ENCODE results near the gene HOOK1. TPM values are rescaled to one million over a fixed set of nuclear protein-coding genes. Genes with fewer than 3 reads are reported as not detected.
A peak's percentile ranks its signal among the peaks of the same experiment; 100 is the strongest.

The HOOK1 gene
- total RNA-seq, 1 donor from 2014 or later, result 24.6 TPM

DNA sequence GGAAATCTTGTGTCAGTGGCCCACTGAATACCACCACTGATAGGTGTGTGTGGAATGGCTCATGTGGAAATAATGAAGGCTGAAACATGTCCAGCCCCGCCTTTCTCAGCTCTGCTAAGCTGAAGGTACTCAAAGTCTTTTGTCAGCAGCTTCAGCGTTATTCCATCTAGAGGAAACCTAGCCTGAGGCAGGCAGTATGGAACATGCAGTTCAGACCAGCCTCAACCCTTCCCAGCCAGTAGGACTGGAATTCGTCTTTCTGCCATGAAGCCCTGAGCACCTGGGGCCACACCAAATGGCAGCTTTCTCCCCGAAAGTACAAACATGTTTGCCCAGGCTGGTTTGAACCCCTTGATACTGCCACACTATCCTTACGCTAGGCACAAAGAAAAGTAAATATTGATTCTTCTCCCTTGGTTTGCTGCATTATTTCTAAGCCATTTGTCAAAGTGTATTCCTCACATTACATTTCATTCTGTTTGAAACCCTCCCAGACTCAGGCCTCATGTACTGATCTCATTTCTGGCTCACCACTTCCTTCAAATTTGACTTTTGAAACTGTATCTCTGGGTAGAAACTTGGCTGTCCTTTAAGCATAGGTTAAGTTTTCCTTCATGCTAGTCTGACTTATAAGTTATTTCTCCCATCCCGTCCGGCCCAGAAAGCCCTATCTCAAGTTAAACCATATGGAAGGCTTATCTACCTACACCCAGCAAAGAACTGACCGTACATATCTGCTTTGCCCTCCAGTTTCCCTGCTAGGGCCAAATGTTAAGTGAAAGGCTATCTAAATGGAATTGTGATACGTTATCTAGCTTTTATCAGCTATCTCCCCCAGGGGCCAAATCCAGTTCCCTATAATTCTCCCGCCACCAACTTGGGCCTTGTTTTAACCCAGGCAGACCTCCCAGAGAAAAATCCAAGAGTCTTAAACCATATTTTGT, 45.7 kb upstream of the HOOK1 start:
- TF ChIP-seq POLR2A (IDR thresholded peaks at IDR 0.05) (no peak), POLR2AphosphoS5 (IDR thresholded peaks at IDR 0.05; ENCODE audit: insufficient read depth in 1 of 2, low read depth in 1 of 2) (peak in 1 of 2 donors; percentile 48)
- DNase-seq (ENCODE audit: extremely low spot score in 2 of 2), result no peak
- intact Hi-C loops (cut with DNase I), result no loop called here
- peak overlapping the region; percentile 11 for H3K27ac ChIP-seq
- no peaks in the 10 kb centered on the region for H3K9me3 ChIP-seq
- H3K36me3 ChIP-seq, result no peaks in the 10 kb centered on the region
- H3K4me3 ChIP-seq, result no peak overlapping the region
- H3K4me1 ChIP-seq, result peaks cover 19% of the 10 kb centered on the region
- H3K27me3 ChIP-seq, result no peaks in the 10 kb centered on the region

DNA sequence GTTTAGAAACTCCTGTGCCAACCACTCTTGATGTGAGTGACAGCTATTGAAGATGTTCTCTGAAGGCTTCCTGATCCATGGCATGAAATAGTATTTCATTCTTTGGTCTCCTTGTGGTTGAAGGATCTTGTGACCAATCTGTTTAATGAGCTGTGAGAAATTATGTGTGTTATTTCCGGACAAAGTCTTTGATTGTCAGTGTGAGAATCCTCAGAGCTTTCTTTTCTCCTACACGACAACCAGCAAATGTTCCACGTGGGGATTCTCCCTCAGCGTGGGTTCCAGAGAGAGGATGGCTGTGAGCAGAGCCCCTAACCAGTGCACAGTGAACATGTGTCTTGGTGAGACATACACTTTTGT, 45.0 kb upstream of the HOOK1 start:
- intact Hi-C loops (cut with DNase I), result no loop called here
- H3K27ac ChIP-seq, result peak overlapping the region; percentile 11
- no peaks in the 10 kb centered on the region for H3K9me3 ChIP-seq
- DNase-seq (ENCODE audit: extremely low spot score in 2 of 2), result no peak
- no peaks in the 10 kb centered on the region for H3K36me3 ChIP-seq
- TF ChIP-seq POLR2AphosphoS5 (IDR thresholded peaks at IDR 0.05; ENCODE audit: insufficient read depth in 1 of 2, low read depth in 1 of 2) (no peak), POLR2A (IDR thresholded peaks at IDR 0.05) (no peak)
- TF ChIP-seq, protein P1, sequence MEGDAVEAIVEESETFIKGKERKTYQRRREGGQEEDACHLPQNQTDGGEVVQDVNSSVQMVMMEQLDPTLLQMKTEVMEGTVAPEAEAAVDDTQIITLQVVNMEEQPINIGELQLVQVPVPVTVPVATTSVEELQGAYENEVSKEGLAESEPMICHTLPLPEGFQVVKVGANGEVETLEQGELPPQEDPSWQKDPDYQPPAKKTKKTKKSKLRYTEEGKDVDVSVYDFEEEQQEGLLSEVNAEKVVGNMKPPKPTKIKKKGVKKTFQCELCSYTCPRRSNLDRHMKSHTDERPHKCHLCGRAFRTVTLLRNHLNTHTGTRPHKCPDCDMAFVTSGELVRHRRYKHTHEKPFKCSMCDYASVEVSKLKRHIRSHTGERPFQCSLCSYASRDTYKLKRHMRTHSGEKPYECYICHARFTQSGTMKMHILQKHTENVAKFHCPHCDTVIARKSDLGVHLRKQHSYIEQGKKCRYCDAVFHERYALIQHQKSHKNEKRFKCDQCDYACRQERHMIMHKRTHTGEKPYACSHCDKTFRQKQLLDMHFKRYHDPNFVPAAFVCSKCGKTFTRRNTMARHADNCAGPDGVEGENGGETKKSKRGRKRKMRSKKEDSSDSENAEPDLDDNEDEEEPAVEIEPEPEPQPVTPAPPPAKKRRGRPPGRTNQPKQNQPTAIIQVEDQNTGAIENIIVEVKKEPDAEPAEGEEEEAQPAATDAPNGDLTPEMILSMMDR (IDR thresholded peaks at IDR 0.05), result no peak
- H3K27me3 ChIP-seq, result no peaks in the 10 kb centered on the region
- peaks cover 19% of the 10 kb centered on the region for H3K4me1 ChIP-seq
- H3K4me3 ChIP-seq, result no peak overlapping the region

DNA sequence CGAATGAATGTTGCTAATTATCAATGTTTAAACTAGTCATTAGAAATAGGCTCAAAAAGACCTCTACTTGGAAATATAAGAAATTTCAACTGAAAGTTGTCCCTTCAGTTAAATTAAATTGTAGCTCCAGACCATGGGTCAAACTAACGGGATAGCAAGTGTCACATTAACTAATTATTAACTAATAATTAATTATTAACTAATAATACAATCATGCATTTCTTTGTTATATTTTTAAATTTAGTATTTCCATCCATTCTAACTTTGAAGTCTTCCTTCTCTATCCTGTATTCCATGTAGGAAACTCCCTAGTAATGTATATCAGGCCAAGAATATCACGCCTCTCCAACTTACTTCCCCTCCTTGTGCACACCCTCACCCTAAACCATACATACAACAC, 43.4 kb upstream of the HOOK1 start:
- intact Hi-C loops (cut with DNase I), result no loop called here
- Histone ChIP-seq H3K9me3 (no peaks in the 10 kb centered on the region), H3K4me3 (no peak overlapping the region), H3K27ac (no peak overlapping the region), H3K27me3 (no peaks in the 10 kb centered on the region), H3K4me1 (peaks cover 17% of the 10 kb centered on the region), H3K36me3 (no peaks in the 10 kb centered on the region)
- TF ChIP-seq POLR2A (IDR thresholded peaks at IDR 0.05), result no peak
- TF ChIP-seq, protein P1 (IDR thresholded peaks at IDR 0.05), result no peak
- TF ChIP-seq POLR2AphosphoS5 (IDR thresholded peaks at IDR 0.05; ENCODE audit: insufficient read depth in 1 of 2, low read depth in 1 of 2), result no peak
- no peak for DNase-seq (ENCODE audit: extremely low spot score in 2 of 2)

DNA sequence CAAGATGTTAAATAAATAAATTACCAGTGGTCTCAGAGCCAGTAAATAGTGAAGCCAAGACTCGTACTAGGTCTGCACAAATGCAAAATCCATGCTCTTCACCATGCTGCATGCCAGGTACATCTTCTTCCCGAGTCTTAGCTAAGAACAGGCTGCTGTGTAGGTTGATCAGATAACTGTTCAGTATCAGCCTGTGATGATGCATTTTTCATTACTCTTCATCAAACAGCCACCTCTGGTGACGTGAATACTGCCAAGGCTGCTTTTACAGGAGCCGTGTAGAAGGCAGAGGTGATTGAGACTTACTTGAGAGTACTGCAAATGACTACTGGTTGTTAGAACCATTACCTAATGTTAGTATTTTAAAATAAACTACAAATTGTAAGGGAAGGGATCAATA, 39.3 kb upstream of the HOOK1 start:
- Histone ChIP-seq H3K4me1 (no peaks in the 10 kb centered on the region), H3K27me3 (no peaks in the 10 kb centered on the region), H3K9me3 (no peaks in the 10 kb centered on the region), H3K4me3 (no peak overlapping the region), H3K27ac (no peak overlapping the region), H3K36me3 (no peaks in the 10 kb centered on the region)
- DNase-seq (ENCODE audit: extremely low spot score in 2 of 2), result no peak
- intact Hi-C loops (cut with DNase I), result no loop called here
- TF ChIP-seq, protein P1 (IDR thresholded peaks at IDR 0.05), result no peak
- no peak for TF ChIP-seq POLR2AphosphoS5 (IDR thresholded peaks at IDR 0.05; ENCODE audit: insufficient read depth in 1 of 2, low read depth in 1 of 2)
- no peak for TF ChIP-seq POLR2A (IDR thresholded peaks at IDR 0.05)

DNA sequence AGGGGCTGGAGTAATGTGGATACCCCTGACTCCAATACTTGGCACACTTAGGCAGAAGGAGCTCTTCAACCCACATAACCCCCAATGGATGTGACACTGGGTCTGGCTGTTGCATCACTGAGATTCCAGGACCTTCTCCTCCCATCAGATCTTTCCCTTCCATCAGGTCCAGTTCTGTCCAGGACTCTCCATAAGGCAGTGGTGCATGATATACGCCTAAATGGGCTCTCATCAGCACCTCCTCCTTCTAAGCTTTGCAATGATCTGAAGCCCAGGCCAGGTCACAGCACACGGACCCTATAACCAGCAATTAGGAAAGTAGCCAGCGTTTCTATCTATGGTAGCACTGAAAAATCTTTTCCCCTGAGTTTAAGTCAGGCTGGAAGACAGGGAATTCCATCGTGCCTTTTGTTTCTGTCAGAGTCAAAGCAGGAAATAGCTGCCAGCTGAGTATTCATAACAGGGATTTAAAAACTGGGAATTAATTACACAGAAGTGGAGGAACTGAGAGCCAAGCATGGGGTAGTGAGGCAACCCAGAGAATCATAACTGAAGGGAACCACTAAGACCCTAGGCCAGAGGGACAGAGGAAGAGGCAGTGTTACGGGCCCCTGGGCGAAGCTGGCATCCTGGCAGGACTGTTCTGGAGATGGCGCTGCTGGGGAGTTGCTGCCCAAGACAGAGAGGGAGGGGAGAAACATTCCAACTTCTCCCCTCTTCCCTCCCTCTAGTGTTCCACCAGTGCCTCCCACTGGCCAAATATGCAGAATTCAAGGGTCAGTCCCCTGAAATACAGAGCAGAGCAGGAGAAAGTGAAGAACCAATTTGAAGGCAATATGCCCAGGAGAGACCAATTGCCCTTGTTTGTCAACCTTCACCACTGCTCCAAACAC, 37.5 kb upstream of the HOOK1 start:
- DNase-seq (ENCODE audit: extremely low spot score in 2 of 2), result no peak
- Histone ChIP-seq H3K4me3 (no peak overlapping the region), H3K27me3 (no peaks in the 10 kb centered on the region), H3K9me3 (no peaks in the 10 kb centered on the region), H3K36me3 (no peaks in the 10 kb centered on the region), H3K27ac (no peak overlapping the region), H3K4me1 (no peaks in the 10 kb centered on the region)
- intact Hi-C loops (cut with DNase I), result no loop called here
- TF ChIP-seq POLR2A (IDR thresholded peaks at IDR 0.05) (no peak), POLR2AphosphoS5 (IDR thresholded peaks at IDR 0.05; ENCODE audit: insufficient read depth in 1 of 2, low read depth in 1 of 2) (no peak)
- TF ChIP-seq, protein P1 (IDR thresholded peaks at IDR 0.05), result no peak
